ENCODE results near the gene FOXD4L5. TPM values are rescaled to one million over a fixed set of nuclear protein-coding genes. Genes with fewer than 3 reads are reported as not detected.
"Not testable (repeated sequence)": the region's sequence is repeated elsewhere in the genome, so short reads cannot be mapped to it uniquely, and the experiment has no call there.

The FOXD4L5 gene
- under 0.01 TPM for total RNA-seq

GRCh38 chr9:65285109-65285508, at the start of gene FOXD4L5:
TSS of gene FOXD4L5 (minus strand) at chr9:65285209. CDS start at chr9:65284377, 832 bp downstream.
- not testable (repeated sequence) for FAIRE-seq; DNase-seq (ENCODE audit: low spot score in 2 of 2)

- FAIRE-seq; DNase-seq (ENCODE audit: low spot score in 2 of 2): not testable (repeated sequence)
These were observed 1.1 kb downstream of the FOXD4L5 start for GRCh38 chr9:65283943-65284342.

GRCh38 chr9:65282976-65283375, 2.0 kb downstream of the FOXD4L5 start:
- FAIRE-seq; DNase-seq (ENCODE audit: low spot score in 2 of 2): not testable (repeated sequence)

Small RNAs within 50 kb of the gene (small RNA-seq; reads per million reads assigned to genes)
- not detected for gene IGKV1OR9-1

Data from frontal cortex (tissue), 4 donors.